Stimulated activated CD8-positive, alpha-beta memory T cell treated with anti-CD3 and anti-CD28 coated beads, Interleukin-12 subunit alpha, Interleukin-12 subunit beta, amount 100 ng/mL, for 1 hour (primary cell): ENCODE data around the gene GGA3.
A peak's percentile ranks its signal among the peaks of the same experiment; 100 is the strongest.
"Not testable (repeated sequence)": the region's sequence is repeated elsewhere in the genome, so short reads cannot be mapped to it uniquely, and the experiment has no call there.

ENCODE experiments used
- DNase-seq: peaks from one replicate; pipeline ENCODE4 v3.0.0-alpha.2; 2020; ENCODE audit warnings: low read depth

The GGA3 gene, protein sequence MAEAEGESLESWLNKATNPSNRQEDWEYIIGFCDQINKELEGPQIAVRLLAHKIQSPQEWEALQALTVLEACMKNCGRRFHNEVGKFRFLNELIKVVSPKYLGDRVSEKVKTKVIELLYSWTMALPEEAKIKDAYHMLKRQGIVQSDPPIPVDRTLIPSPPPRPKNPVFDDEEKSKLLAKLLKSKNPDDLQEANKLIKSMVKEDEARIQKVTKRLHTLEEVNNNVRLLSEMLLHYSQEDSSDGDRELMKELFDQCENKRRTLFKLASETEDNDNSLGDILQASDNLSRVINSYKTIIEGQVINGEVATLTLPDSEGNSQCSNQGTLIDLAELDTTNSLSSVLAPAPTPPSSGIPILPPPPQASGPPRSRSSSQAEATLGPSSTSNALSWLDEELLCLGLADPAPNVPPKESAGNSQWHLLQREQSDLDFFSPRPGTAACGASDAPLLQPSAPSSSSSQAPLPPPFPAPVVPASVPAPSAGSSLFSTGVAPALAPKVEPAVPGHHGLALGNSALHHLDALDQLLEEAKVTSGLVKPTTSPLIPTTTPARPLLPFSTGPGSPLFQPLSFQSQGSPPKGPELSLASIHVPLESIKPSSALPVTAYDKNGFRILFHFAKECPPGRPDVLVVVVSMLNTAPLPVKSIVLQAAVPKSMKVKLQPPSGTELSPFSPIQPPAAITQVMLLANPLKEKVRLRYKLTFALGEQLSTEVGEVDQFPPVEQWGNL

DNA sequence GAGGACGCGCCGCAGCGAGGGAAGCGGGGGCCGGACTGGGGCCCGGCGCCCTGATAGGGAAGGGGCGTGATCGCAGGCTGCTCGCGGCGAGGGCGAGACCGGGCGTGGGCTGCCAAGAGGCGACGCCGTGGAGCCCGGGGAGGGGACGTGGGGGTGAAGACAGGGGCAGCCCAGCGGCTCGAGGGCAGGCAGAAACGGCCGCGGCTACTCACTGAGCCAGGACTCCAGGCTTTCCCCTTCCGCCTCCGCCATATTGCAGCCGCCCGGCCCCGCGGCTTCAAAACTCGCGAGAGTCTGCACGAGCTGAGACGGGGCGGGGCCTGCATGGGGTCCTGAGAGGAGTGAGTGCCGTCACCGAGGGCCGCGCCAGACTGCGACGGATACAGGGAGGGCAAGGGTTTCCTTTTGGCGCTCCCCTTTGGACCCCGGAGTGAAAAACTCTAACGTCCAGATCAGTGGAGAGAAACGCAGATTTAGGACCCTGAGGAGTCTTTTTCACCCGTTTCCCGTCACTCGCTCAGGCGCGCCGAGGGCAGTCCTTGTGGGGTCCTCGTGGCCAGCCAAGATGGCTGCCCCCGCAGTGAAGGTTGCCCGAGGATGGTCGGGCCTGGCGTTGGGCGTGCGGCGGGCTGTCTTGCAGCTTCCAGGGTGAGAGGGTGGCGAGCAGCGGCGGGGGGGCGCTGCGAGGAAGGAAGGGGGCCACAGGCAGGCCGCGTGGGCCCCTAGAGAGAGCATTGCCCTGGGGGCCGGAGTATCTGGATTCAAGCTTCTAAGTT lies at the start of gene GGA3, which contains the start of gene MRPS7:
Gene GGA3, minus strand, starts transcription at position 271 of the 776 bp plus-strand sequence. Its CDS starts 19 bp downstream, at position 252.
Gene MRPS7, plus strand, starts transcription at position 544 of the 776 bp plus-strand sequence. Its CDS starts 22 bp downstream, at position 566.
- peak; percentile 89 for DNase-seq

GRCh38 chr17:75308732-75309629 lies 47.6 kb upstream of the GGA3 start:
- DNase-seq = no peak

GRCh38 chr17:75307957-75308731 lies 46.7 kb upstream of the GGA3 start:
- DNase-seq = no peak

GRCh38 chr17:75301502-75302206 lies 40.2 kb upstream of the GGA3 start:
- no peak for DNase-seq

- no peak for DNase-seq
Measured at GRCh38 chr17:75301049-75301448, 39.6 kb upstream of the GGA3 start.

DNA sequence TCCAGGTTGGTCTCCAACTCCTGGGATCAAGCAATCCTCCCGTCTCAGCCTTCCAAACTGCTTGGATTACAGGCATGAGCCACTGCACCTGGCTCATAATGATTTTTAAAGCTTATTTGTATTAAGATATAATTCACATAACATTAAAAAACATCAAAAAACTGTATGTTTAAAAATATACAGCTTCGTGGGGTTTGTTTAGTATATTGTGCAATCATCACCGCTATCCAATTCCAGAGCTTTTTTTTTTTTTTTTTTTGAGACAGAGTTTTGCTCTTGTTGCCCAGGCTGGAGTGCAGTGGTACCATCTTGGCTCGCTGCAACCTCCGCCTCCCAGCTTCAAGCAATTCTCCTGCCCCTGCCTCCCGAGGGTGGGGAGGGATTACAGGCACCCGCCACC lies 38.9 kb upstream of the GGA3 start:
- DNase-seq = no peak

GRCh38 chr17:75295201-75296158 lies 34.1 kb upstream of the GGA3 start:
- no peak for DNase-seq

DNA sequence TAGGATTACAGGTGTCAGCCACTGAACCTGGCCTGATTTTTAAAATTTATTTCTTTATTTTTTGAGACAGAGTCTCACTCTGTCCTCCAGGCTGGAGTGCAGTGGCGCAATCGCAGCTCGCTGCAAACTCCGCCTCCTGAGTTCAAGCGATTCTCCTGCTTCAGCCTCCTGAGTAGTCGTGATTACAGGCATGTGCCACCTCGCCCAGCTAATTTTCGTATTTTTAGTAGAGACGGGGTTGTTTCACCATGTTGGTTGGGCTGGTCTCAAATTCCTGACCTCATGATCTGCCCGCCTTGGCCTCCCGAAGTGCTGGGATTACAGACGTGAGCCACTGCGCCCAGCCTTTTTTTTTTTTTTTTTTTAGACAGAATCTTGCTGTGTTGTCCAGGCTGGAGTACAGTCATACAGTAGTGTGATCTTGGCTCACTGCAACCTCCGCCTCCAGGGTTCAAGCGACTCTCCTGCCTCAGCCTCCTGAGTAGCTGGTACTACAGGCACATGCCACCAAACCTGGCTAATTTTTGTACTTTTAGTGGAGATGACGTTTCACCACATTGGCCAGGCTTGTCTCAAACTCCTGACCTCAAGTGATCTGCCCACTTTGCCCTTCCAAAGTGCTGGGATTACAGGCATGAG lies 31.5 kb upstream of the GGA3 start:
- not testable (repeated sequence) for DNase-seq

DNA sequence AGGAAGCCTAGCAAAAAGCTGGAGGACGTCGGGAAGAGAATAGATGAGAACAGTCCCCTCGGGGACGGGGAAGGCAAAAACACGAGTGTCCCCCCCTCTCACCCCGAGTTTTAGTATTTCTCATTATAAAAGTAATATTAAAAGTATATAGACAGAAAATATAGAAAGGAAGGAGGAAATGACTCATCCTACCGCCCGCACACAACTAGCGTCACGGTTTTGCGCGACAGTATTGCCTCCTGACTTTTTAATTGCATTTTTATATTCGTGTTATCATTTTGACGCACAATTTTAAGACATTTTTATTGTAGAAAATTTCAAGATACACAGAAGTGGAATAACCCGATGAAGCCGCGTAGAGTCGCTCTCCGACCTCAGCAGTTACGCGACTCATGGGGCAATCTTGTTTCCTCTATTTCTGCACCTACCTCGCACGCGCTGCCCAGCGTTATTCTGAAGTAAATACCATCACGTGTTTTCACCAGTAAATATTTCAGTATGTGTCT lies 28.5 kb upstream of the GGA3 start:
- peak; percentile 52 for DNase-seq

DNA sequence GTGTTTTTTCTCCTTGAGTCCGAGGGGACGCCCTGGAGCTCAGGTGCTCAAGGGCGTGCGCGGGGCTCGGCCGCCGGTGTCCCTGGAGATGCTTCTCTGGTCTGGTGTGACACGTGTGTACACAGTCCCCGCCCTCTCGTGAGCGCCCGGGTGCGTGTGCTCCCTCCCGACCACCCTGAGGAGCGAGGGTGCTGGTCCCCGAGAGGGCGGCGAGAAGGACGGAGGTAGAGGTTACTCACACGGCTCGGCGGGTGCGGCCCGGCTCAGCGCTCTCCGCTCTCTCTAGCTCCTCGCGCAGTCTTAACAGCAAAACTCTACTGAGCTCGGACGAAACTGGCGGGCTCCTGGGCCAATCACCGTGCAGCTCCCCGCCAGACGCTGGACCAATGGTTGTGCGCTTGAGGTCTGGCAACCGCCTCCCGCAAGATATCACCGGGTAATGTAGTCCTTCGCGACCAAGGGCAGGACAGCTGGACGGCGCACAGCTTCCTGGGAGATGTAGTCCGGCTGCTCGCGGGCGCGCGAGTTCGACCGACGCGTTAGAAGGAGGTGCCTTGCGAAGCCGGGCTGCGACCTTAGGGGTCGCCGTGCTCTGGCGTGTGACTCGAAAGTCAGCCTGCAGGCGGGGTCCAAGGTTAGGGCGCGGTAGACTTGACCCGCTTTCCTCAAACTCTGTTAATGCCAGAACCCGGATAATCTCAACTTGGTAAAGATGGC lies 27.9 kb upstream of the GGA3 start, which contains the start of gene SLC25A19:
Gene SLC25A19, minus strand, starts transcription at position 319 of the 717 bp plus-strand sequence. CDS start 2,669 bp downstream, outside the sequence.
- DNase-seq = peak; percentile 94

DNA sequence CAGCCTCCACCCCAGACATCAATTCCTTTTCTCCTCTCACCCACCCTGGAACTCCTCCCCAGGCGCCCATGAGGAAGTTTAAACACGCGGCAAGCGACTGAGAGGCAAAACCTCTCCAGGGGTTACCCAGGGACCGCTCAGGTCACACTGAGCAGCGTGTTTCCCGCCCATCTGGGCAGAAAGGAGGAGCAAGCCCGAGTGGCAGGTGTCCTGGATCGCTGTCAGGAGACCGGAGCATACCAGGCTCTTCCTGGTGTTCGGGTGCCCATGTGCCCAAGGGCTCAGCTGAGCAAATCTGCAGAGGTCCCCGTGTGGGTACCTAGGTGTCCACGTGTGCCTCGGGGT lies 27.3 kb upstream of the GGA3 start:
- no peak for DNase-seq

DNA sequence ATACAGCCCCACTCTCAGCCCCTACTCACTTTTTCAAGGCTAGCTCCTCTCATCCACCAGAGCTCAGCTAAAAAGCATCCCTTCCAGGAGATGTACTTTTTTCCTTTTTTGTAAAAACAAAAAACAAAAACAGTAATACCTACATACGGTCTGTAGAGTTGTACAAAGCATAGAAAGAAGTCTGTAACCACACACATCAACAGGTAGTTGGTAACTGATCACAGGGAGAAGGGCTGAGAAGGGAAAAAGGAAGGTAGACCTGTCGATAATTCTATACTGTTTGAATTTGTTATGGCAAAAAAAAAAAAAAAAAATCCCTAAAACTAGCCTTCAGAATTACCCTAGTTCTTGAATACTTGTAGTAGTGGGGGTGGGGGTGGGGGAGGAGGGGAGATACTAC lies 27.0 kb upstream of the GGA3 start:
- DNase-seq = no peak

DNA sequence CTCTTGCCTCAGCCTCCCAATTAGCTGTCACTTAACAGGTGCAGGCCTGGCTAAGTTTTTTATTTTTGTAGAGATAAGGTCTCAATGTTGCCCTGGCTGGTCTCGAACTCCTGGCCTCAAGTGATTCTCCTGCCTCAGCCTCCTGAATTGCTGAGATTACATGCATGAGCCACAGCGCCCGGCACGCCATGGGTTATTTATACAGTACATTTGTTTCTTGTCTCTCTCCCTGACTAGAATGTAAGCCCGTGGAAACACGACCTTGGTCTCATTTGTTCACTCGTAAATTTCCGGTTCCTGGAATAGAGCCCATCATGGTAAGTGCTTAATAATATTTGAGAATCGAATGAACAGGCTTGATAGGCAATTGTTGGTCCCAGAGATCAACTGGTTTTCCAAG lies 25.8 kb upstream of the GGA3 start:
- DNase-seq = no peak

DNA sequence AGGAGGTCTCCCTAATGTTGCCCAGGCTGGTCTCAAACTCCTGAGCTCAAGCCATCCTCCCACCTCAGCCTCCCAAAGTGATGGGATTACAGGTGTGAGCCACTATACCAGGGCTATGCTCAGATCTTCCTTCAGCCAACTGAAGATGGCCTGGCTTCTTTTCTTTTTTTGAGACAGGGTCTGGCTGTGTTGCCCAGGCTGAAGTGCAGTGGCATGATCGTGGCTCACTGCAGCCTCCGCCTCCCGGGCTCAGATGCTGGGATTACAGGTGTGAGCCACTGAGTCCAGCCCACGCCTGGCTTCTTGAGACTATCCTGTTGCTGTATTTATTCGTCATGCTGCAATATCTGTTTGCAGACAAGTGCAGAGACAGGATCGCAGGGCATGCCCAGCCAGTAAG lies 23.7 kb upstream of the GGA3 start:
- no peak for DNase-seq

DNA sequence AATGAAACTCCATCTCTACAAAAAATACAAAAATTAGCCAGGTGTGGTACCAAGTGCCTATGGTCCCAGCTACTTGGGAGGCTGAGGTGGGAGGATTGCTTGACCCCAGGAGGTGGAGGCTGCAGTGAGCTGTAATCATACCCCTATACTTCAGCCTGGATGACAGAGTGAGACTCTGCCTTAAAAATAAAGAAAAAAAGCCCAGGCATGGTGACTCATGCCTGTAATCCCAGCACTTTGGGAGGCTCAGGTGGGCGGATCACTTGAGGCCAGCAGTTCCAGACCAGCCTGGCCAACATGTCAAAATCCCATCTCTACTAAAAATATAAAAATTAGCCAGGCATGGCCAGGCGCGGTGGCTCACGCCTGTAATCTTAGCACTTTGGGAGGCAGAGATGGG lies 18.8 kb upstream of the GGA3 start:
- DNase-seq = not testable (repeated sequence)

GRCh38 chr17:75277664-75278071 lies 16.3 kb upstream of the GGA3 start:
- no peak for DNase-seq

GRCh38 chr17:75273977-75274708 lies 12.7 kb upstream of the GGA3 start:
- DNase-seq = no peak
